ENCODE data around the gene EDNRA.
A peak's percentile ranks its signal among the peaks of the same experiment; 100 is the strongest.

Gene EDNRA

DNA sequence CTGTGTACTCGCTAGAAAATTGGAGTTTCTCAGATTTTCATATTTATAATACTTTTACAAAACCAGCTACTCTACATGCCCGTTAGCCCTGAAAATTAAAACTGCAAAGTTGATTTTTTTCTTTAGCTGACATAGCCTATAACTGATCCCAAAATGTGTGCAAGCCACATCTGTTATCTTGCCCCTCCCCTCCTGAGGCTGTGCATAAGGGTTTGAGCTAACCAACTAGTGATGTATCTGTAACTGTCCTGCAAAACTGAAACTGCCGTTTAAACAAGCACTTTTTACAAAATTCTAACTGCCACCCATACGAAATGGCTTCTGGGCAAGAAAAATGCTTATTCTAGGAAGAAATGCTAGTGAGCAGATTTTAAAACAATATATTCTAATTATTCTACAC lies 59.1 kb downstream of the EDNRA start:
- DNase-seq (ENCODE audit: low spot score) (no peak), FAIRE-seq (no peak)

DNA sequence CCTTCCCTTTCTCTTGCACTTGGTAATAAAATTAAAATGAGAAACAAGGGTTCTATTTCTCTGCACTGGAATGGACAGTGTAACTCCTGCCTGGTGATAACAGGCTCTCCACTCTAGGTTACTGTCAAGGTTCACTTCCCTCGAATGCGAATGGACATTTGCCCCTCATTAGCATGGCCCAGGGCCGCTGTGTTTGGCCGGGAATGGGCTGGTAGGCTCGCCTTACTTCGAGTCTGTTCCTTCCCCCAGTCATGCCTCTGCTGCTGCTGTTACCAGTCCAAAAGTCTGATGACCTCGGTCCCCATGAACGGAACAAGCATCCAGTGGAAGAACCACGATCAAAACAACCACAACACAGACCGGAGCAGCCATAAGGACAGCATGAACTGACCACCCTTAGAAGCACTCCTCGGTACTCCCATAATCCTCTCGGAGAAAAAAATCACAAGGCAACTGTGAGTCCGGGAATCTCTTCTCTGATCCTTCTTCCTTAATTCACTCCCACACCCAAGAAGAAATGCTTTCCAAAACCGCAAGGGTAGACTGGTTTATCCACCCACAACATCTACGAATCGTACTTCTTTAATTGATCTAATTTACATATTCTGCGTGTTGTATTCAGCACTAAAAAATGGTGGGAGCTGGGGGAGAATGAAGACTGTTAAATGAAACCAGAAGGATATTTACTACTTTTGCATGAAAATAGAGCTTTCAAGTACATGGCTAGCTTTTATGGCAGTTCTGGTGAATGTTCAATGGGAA lies 61.5 kb downstream of the EDNRA start:
- DNase-seq (ENCODE audit: low spot score) (no peak), FAIRE-seq (no peak)

DNA sequence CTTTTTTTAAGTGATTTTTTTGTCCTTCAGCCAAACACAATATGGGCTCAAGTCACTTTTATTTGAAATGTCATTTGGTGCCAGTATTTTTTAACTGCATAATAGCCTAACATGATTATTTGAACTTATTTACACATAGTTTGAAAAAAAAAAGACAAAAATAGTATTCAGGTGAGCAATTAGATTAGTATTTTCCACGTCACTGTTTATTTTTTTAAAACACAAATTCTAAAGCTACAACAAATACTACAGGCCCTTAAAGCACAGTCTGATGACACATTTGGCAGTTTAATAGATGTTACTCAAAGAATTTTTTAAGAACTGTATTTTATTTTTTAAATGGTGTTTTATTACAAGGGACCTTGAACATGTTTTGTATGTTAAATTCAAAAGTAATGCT lies 62.1 kb downstream of the EDNRA start:
- DNase-seq (ENCODE audit: low spot score): no peak

DNA sequence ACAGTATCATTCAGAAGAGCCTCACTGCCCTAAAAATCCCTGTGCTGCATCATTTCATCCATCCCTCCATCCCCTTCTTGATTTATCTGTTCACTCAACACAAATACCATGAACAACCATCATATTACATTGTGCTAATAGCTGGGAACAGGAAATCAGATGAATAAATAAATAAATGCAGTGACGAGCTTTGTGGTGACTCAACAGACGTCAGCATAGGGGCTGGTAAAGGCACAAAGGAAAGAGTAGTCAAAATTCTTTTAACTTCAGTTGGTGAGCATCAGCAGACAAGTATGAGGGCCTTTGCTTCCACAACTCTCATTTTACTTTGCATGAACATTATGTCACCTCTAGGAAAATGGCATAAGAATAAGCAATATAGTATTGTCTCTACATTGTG lies 65.5 kb downstream of the EDNRA start:
- FAIRE-seq (no peak), DNase-seq (ENCODE audit: low spot score) (peak; percentile 18)

More for the DNA sequence above, 62.1 kb downstream of the EDNRA start:
- FAIRE-seq: no peak

DNA sequence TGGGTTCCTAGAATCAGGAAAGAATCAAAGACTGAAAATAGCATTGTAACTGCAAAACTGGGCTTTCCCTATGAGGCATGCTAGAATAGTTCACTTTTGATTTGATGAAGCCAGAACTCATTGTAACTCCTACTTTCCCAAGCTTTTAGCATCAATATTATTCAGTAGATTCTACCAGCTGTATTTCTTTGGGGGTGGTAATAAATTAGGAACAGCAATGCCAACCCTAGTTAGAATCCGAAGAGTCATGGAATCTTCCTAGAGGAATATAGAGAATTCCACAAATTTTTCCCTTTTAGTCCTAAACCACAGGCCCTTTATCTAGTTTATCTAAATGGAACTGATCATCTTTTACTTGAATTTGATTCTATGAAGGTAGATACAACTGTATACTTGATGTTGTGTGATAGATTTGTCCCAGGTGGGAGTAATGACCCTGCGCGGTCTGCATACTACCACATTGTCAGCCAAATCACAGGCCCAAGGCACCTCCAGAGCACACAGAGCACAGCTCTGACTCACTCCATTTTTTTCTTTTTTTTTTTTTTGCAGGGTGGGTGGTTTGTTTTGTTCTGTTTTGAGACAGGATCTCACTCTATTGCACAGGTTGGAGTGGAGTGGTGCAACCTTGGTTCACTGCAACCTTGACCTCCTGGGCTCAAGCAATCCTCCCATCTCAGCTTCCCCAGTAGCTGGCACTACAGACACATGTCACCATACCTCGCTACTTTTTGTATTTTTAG lies 66.6 kb downstream of the EDNRA start:
- peak; percentile 61 for DNase-seq (ENCODE audit: low spot score)
- no peak for FAIRE-seq

DNA sequence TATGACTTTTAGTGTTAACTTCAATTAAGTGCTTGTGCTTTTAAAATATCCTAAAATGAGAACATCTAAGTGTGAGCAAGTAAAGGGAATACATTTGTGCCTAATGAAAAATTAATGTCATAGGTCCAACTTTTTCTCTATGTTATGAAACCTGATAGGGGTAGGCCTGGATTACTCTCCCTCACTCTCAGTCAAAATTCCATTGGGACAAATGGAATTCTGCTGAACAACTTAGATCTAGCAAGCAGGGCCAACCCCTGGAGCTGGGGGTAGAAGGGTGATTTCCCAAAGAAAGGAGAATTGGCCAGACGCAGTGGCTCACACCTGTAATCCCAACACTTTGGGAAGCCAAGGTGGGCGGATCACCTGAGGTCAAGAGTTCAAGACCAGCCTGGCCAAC lies 67.4 kb downstream of the EDNRA start:
- FAIRE-seq (no peak), DNase-seq (ENCODE audit: low spot score) (no peak)

DNA sequence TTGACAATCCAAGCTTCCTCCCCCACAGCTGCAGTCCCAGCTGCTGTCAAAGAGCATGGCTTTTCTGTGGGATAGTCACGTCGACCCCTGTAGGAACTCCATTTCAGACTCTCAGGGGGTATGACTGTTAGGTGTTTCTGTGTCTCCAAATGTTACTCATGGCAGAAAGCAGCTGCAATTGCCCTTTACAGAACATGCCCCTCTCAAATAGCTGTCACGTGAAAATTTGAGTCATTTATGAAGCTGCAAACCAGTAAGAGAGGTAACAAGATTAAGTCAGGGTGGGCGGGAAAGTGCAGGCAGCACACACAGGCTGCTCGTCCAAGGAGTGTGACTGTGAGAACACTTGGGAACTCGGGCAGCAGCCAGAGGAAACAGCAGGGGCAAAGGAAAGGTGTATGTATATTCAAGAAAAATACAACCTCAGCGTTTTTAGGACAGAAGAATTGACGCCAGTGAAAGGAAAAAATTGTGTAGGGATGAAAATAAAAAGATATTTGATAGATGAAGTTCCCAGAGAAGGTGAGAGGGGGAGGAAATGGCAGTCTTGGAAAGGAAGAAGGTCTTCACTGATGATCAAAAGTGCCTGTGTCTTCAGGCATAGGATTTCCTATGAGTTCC lies 69.8 kb downstream of the EDNRA start:
- FAIRE-seq (no peak), DNase-seq (ENCODE audit: low spot score) (peak; percentile 14)

DNA sequence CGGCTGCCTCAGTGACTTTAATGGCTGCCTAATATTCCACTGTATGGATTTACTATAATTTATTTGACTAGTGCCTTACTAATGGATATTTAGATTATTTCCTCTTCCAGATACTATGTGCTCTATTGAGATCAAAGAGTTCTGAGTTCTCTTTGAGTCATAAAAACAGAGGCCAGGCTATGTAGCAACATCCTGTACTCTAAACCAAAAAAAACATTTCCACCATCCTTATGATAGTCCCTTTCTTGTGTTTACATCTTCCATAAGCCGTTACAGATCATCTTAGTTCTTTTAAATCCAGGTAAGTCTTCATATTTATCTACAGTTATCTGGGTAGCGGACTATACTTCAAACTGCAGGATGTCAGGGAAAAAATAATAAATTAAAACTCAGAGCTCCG lies 79.7 kb downstream of the EDNRA start:
- DNase-seq (ENCODE audit: low spot score) (no peak), FAIRE-seq (no peak)

DNA sequence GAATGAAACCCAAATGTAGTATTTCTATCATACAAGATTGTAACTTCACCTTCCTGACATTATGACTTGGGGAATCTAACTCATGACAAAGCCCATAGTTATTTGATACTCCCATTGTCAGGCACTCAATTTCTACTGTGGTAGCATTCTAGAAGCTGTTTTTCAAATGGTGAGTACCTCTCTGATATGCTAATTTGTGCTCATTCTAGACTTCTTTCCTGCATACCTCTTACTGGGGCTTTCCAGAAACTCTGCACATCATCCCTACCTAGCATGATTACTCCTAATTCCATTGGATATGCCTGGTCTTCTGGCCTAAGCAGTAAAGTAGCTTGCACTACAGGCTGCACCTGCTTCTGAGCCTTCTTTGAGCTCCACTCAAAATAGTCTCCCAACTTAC lies 85.9 kb downstream of the EDNRA start:
- no peak for DNase-seq (ENCODE audit: low spot score)
- no peak for FAIRE-seq

DNA sequence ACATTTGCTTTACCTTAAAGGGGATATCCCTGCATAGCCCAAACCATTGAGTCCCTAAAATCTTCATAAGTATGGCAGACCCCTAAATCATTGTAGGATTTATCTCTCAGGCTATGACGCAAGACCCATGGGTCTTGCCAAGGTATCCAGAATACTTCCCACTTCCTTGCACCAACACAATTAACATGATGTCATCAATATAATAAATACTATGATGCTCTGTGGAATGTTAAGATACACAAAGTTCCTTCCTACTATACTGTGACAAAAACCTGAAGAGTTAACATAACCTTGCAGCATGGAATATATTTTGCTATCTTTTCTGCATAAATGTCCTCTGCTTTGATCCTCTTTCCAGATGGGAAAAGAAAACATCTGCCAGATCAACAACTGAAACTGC lies 86.4 kb downstream of the EDNRA start:
- no peak for FAIRE-seq

DNA sequence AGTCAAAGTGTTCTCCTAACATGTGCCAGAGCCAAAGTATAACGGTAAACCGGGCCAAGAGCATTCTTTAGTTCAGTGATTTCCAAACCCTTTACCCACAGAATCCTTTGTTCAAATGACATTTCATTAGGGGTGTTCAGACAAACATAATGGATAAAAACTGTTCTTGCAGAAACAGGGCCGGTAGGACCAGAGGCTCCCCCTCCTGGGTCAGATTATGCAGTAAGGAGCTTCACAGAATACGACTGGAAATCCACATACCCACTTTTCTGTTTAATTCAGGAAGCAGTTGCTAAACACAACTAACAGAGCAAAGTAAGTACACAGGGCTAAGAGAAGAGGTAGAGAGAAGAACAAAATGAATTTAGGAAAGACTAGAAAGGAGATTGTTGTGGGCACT lies 89.7 kb downstream of the EDNRA start:
- FAIRE-seq: no peak
- no peak for DNase-seq (ENCODE audit: low spot score)

More for the DNA sequence above, 86.4 kb downstream of the EDNRA start:
- no peak for DNase-seq (ENCODE audit: low spot score)

DNA sequence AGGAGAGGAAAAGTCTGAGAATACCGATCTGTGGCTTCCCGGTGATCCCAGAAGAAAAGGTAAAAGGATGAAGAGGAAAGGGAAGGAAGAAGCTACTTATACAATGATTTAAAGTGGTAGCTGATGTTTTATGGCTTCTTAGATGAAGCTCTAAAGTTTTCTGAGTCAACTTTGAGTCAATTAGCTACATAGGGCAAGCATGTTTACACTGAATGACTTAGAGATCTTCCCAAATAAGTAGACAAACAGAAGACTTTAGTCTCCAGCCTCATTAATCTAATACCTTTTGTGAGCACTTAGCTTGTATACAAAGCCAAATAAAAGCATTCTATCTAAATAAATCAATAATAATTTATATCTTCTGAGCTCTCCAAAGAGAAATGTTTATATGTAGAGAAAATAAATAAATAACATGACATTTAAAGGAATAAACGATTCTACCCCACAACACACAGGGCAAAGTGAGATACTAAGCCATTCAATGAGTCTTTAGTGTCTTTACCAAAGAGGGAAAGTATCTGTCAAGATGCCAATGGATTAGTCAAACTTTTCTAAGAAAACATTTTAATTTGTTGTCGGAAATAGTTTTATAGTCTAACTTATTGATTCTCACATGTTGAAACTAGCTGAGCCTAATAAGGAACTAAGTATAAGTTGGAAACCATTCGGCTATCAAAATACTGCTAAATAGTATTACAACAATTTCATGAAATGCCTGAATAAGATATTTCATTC lies 90.3 kb downstream of the EDNRA start:
- FAIRE-seq: no peak
- DNase-seq (ENCODE audit: low spot score): no peak

DNA sequence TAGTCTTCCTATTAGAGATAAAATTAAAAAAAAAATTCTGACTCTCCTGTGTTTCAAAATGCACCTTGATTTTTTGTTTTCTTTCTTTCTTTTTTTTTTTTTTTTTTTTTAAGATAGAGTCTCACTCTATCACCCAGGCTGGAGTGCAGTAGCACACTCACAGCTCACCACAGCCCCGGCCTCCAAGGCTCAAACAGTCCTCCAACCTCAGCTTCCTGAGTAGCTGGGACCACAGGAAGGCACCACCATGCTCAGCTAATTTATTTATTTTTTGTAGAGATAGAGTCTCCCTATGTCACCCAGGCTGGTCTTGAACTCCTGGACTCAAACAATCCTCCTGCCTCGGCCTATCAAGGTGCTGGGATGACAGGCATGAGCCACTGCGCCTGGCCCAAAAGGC lies 95.2 kb downstream of the EDNRA start:
- no peak for DNase-seq (ENCODE audit: low spot score)
- FAIRE-seq: no peak

DNA sequence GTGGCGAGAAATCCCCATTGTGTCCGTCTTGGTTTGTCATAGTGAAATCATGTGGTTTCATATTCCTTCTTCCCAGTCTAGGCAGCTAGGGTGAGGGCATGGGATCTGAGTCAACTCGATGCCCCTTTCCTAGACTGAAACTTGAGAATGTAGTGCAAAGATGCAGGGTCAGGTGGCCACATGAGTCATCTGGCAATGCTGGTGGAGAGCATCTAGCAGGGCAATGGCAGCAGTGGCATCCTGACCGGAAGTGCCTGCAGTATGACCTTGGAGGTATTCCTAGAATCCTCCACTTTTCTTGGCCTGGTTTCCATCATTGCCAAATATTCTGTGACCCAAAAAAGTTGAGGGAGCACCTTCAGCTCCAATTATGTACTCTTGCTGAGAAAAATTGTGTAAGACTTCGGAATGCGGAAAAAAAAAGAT lies 97.2 kb downstream of the EDNRA start:
- FAIRE-seq (peak; percentile 17), DNase-seq (ENCODE audit: low spot score) (peak; percentile 92)

DNA sequence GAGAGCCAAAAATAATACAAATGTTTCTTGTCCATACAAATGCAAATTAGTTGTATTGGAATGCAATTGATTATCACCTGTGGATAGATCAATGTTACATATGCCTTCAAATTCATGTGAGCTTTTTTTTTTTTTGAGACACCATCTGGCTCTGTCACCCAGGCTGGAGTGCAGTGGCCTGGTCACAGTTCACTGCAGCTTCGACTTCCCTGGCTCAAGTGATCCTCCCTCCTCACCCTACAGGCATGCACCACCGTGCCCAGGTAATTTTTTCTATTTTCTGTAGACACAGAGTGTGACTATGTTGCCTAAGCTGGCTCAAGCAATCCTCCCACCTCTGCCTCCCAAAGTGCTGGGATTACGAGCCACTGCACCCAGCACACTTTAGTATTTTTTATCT lies 97.7 kb downstream of the EDNRA start:
- no peak for FAIRE-seq
- DNase-seq (ENCODE audit: low spot score): no peak

DNA sequence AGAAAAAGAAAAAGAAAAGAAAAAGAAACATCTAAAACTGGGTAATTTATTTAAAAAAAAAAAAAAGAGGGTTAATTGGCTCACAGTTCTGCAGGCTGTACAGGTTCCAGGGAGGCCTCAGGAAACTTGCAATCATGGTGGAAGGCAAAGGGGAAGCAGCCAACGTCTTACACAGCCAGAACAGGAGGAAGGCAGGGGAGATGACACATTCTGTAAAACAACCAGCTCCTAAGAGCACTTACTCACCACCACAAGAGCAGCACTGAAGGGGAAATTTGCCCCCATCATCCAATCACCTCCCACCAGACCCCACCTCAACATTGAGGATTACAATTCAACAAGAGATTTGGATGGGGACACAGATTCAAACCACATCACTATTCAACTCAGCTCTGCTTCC lies 99.5 kb downstream of the EDNRA start:
- DNase-seq (ENCODE audit: low spot score) (no peak), FAIRE-seq (no peak)

DNA sequence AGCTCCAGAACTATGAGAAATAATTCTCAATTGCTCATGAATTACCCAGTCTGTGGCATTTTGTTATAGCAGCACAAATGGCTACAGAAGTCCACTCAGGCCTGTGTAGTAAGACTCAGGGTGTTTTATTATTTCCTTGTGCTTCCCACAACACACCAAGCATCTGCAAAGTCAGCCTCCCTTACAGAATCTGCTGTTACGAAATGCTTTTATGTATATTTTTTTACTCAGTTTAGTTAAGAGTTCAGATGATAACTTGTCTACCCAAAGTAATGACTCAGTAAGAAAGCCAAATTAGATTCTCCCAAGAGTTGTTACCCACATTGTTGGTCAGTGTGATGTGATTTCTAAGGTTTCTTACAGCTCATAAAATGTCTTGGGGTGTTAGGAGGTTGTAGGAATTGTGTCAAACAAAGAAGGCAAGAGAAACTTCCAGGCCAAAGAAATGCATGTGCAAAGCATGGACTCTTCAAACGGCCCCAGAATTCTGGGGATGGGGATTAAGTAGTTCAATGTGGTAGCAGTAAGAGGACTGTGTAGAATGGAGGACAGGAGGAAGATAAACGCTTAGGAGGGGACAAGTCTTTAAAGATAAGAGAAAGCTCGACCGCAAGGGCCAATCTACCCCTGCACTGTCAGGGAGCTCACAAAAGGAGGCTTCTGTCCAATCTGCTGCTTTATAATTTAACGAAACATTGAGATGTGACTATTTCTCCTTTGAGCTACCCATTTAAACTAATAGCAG lies 100.9 kb downstream of the EDNRA start:
- DNase-seq (ENCODE audit: low spot score) (no peak), FAIRE-seq (no peak)

DNA sequence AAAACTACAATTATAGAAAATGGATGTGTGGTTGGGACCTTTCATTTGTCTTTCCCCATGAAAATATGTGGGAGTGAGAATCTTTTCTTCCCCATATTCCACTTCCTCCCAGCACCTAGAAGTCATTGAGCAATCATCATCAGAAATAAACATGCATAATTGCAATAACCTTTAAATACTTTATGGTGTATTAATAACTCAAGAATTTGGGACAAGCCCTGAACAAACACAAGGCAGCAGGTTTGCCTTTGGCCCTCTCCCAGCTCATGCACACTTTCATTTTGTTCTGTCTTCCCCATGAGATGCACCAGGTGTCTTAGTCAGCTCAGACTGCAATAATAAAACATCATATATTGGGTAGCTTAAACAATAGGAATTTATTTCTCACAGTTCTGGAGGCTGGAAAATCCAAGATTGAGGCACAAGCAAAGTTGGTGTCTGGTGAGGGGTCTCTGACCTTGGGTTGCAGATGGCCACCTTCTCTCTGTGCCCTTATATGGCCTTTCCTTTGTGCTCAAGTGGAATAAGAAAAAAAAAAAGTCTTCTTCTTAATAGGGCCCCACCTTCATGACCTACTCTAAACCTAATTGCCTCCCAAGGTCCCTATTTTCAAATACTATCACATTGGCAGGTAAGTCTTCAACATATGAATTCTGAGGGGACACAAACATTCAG lies 101.6 kb downstream of the EDNRA start:
- no peak for FAIRE-seq
- no peak for DNase-seq (ENCODE audit: low spot score)

DNA sequence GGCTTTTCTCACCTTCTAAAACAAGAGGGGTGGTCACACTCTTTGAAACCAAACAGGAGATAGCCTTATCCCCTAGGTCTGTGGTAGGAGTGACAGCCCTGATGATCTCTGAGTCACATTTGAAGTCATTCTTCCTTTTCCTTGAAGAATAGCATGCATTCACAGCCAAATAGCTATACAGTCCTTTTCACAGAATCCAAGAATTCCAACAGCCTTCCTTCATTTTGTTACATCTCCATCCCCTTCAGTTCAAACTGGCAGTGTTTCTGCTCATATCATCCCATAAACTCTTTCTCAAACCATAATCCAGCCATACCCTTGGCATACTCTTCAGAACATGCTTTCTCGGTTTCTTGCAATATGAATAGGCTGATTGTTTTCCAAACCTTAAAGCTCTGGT lies 103.0 kb downstream of the EDNRA start:
- FAIRE-seq: no peak
- DNase-seq (ENCODE audit: low spot score): no peak

DNA sequence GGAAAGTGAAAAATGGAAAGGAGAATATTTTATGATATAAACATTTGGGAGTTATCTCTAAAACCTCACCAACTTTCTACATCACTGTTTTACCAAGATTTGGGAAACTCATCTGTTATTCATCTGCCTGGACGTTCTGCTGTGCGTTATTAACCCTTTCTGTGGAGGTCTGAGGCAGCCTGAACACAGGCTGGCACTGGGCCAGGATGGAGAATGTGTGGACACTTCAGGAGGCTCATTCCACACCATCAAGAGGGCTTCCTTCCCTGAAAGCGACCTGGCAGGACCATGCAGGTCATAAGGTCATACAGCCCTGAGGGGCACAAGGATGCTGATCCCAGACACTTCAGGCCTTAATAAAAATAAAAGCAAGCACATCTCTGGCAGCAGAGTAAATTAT lies 105.1 kb downstream of the EDNRA start:
- FAIRE-seq: no peak
- DNase-seq (ENCODE audit: low spot score): no peak

DNA sequence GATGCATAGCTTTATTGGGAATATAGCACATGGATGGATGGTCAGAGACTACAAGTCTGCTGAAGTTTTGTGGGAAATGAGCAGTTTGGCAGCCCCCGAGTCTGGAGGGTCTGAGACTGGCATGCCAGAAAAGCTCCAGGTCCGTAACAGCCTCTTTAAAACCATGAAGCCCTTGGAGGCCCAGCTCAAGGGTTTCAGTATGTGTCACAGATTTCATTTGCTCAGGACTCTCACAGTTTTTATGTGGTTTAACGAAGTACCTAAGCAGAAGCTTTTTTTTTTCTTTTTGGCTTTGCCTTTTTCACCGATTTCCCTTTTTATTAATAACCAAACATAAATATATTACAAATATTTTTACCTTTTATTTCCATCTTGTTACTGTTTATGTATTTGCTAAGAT lies 105.7 kb downstream of the EDNRA start:
- FAIRE-seq (no peak), DNase-seq (ENCODE audit: low spot score) (no peak)

All from urothelium cell line (cell line).